H9 (cell line): ENCODE measurements around the gene MT1F. TPM values are rescaled to one million over a fixed set of nuclear protein-coding genes. Genes with fewer than 3 reads are reported as not detected.

Experiments
- DNase-seq: peaks from one replicate; pipeline ENCODE4 v3.0.0-alpha.2; 2017
- H2AFZ ChIP-seq: one replicate; pipeline ENCODE4 v1.6.1; 2013; ENCODE audit warnings: mild to moderate bottlenecking, low read length, control low read depth, moderate library complexity
- H2AK5ac ChIP-seq: 2 replicates; pipeline ENCODE4 v1.6.1; 2013; ENCODE audit warnings: low read length, control low read depth, mixed read lengths; ENCODE audit not compliant: insufficient read length
- H2BK120ac ChIP-seq: one replicate; pipeline ENCODE4 v1.6.1; 2013; ENCODE audit warnings: low read depth, mild to moderate bottlenecking, low read length, control low read depth, inconsistent platforms; ENCODE audit not compliant: poor library complexity, severe bottlenecking
- H2BK12ac ChIP-seq: 2 replicates; pipeline ENCODE4 v1.6.1; 2013; ENCODE audit warnings: low read length, control low read depth, mixed read lengths, low read depth; ENCODE audit not compliant: insufficient read length
- H2BK15ac ChIP-seq: 2 replicates; pipeline ENCODE4 v1.6.1; 2013; ENCODE audit warnings: low read depth, low read length, control low read depth
- H2BK20ac ChIP-seq: one replicate; pipeline ENCODE4 v1.6.1; 2013; ENCODE audit warnings: low read depth, mild to moderate bottlenecking, low read length, control low read depth, inconsistent platforms; ENCODE audit not compliant: poor library complexity, severe bottlenecking
- H2BK5ac ChIP-seq: 2 replicates; pipeline ENCODE4 v1.6.1; 2013; ENCODE audit warnings: low read length, control low read depth, mixed read lengths; ENCODE audit not compliant: insufficient read length
- H3K14ac ChIP-seq: 2 replicates; pipeline ENCODE4 v1.6.1; 2013; ENCODE audit warnings: low read length, control low read depth; ENCODE audit not compliant: insufficient read depth
- H3K18ac ChIP-seq: 2 replicates; pipeline ENCODE4 v1.6.1; 2013; ENCODE audit warnings: low read depth, mild to moderate bottlenecking, mixed read lengths, low read length, control low read depth; ENCODE audit not compliant: insufficient read length
- H3K23ac ChIP-seq: 2 replicates; pipeline ENCODE4 v1.6.1; 2013; ENCODE audit warnings: low read length, control low read depth, mixed read lengths, low read depth; ENCODE audit not compliant: insufficient read length
- H3K23me2 ChIP-seq: 2 replicates; pipeline ENCODE4 v1.6.1; 2013; ENCODE audit warnings: low read depth, mild to moderate bottlenecking, mixed read lengths, low read length, control low read depth; ENCODE audit not compliant: insufficient read length, poor library complexity, severe bottlenecking
- H3K27ac ChIP-seq: 2 replicates; pipeline ENCODE4 v1.5.1; 2013; ENCODE audit warnings: low read length, control low read depth, mixed read lengths, low read depth; ENCODE audit not compliant: insufficient read length
- H3K27me3 ChIP-seq: 2 replicates; pipeline ENCODE4 v1.6.1; 2013; ENCODE audit warnings: low read length, control low read depth, inconsistent platforms; ENCODE audit not compliant: insufficient read depth
- H3K4ac ChIP-seq: 2 replicates; pipeline ENCODE4 v1.6.1; 2013; ENCODE audit warnings: low read depth, mild to moderate bottlenecking, control low read depth, inconsistent platforms, low read length, moderate library complexity
- H3K4me1 ChIP-seq: 2 replicates; pipeline ENCODE4 v1.6.1; 2013; ENCODE audit warnings: low read length, control low read depth, inconsistent platforms; ENCODE audit not compliant: insufficient read depth
- H3K4me2 ChIP-seq: 2 replicates; pipeline ENCODE4 v1.6.1; 2013; ENCODE audit warnings: low read length, control low read depth, mixed read lengths; ENCODE audit not compliant: insufficient read length, insufficient read depth
- H3K56ac ChIP-seq: 2 replicates; pipeline ENCODE4 v1.6.1; 2013; ENCODE audit warnings: low read depth, mild to moderate bottlenecking, mixed read lengths, low read length, control low read depth; ENCODE audit not compliant: insufficient read length
- H3K79me1 ChIP-seq: 2 replicates; pipeline ENCODE4 v1.6.1; 2013; ENCODE audit warnings: low read depth, mild to moderate bottlenecking, moderate library complexity, low read length, control low read depth, inconsistent platforms; ENCODE audit not compliant: insufficient read depth, poor library complexity, severe bottlenecking
- H3K79me2 ChIP-seq: 2 replicates; pipeline ENCODE4 v1.6.1; 2013; ENCODE audit warnings: low read length, control low read depth, inconsistent platforms; ENCODE audit not compliant: insufficient read depth
- H3K9ac ChIP-seq: 2 replicates; pipeline ENCODE4 v1.6.1; 2013; ENCODE audit warnings: low read length, control low read depth, mixed read lengths; ENCODE audit not compliant: insufficient read length; ENCODE audit errors: extremely low read depth
- H3K9me3 ChIP-seq: one replicate; pipeline ENCODE4 v1.6.1; 2013; ENCODE audit warnings: low read depth, low read length, inconsistent platforms; ENCODE audit not compliant: control insufficient read depth
- H3T11ph ChIP-seq: one replicate; pipeline ENCODE4 v1.6.1; 2013; ENCODE audit warnings: mild to moderate bottlenecking, low read length, control low read depth, inconsistent platforms
- H4K20me1 ChIP-seq: one replicate; pipeline ENCODE4 v1.6.1; 2013; ENCODE audit not compliant: control insufficient read depth, insufficient read length, insufficient read depth
- H4K5ac ChIP-seq: 2 replicates; pipeline ENCODE4 v1.6.1; 2013; ENCODE audit warnings: low read depth, mild to moderate bottlenecking, mixed read lengths, low read length, control low read depth; ENCODE audit not compliant: insufficient read length
- H4K8ac ChIP-seq: replicated peaks from 2 replicates; pipeline ENCODE4 v1.6.1; 2013; ENCODE audit warnings: low read length, control low read depth, mixed read lengths, low read depth; ENCODE audit not compliant: insufficient read length
- H4K91ac ChIP-seq: 2 replicates; pipeline ENCODE4 v1.6.1; 2013; ENCODE audit warnings: low read depth, mild to moderate bottlenecking, moderate library complexity, mixed read lengths, low read length, control low read depth; ENCODE audit not compliant: insufficient read length
- H3K27ac Mint-ChIP-seq, 3 experiments: 2 replicates in 2 of 3; 3 replicates in 1 of 3; pipeline ENCODE4 v1.8.0; 2020 to 2021; ENCODE audit warnings: mixed read lengths in 3 of 3, mild to moderate bottlenecking in 1 of 3, moderate library complexity in 1 of 3
- H3K27me3 Mint-ChIP-seq: 2 replicates; pipeline ENCODE4 v1.8.0; 2021; ENCODE audit warnings: low read depth, mild to moderate bottlenecking, moderate library complexity, mixed read lengths
- H3K36me3 Mint-ChIP-seq, 3 experiments: 2 replicates in 2 of 3; 3 replicates in 1 of 3; pipeline ENCODE4 v1.8.0; 2020 to 2021; ENCODE audit warnings: low read depth in 3 of 3, mixed read lengths in 3 of 3; ENCODE audit not compliant: insufficient read depth in 1 of 3
- H3K4me1 Mint-ChIP-seq, 2 experiments: 2 replicates each; pipeline ENCODE4 v1.8.0; 2020; ENCODE audit warnings: mixed read lengths in 2 of 2
- H3K4me3 Mint-ChIP-seq, 2 experiments: 2 replicates in 1 of 2; 3 replicates in 1 of 2; pipeline ENCODE4 v1.8.0; 2020 to 2021; ENCODE audit warnings: mild to moderate bottlenecking in 2 of 2, mixed read lengths in 2 of 2, moderate library complexity in 1 of 2
- H3K9me3 Mint-ChIP-seq, 2 experiments: 2 replicates in 1 of 2; 3 replicates in 1 of 2; pipeline ENCODE4 v1.8.0; 2020; ENCODE audit warnings: mild to moderate bottlenecking in 2 of 2, mixed read lengths in 2 of 2, moderate library complexity in 1 of 2
- CTCF ChIP-seq: fragments of 200-600 bp; sonication (generic); conservative IDR thresholded peaks from 3 replicates; pipeline ENCODE4 v1.8.0; 2021; ENCODE audit warnings: antibody characterized with exemption, mild to moderate bottlenecking
- WGBS: extraction: QIAGEN DNeasy Blood & Tissue Kit; methylation state at CpG from one replicate; pipeline ENCODE4 v1.1.7; 2013; ENCODE audit warnings: missing lambda C conversion rate, low lambda C conversion rate, mixed read lengths; ENCODE audit not compliant: insufficient read length; ENCODE audit errors: extremely low coverage; 5-methylcytosine and 5-hydroxymethylcytosine counted together
- total RNA-seq: library from RNA; stranded (reverse); gene quantifications from 2 replicates; pipeline ENCODE4 v1.2.1, GENCODE V29; 2021

MT1F gene
- total RNA-seq, 1 experiment from 2014 or later = 26.1 TPM

- no peak overlapping the region for H3K23ac ChIP-seq
- no peaks in the 10 kb centered on the region for H3K9me3 ChIP-seq
- WGBS = no CpG with 5 or more reads among the region's 2 CpGs
- H3K36me3 Mint-ChIP-seq = no peaks in the 10 kb centered on the region
- no peak overlapping the region for H3K18ac ChIP-seq
- no peak for TF ChIP-seq CTCF
- H2BK120ac ChIP-seq = no peak overlapping the region
- H4K20me1 ChIP-seq = no peaks in the 10 kb centered on the region
- no peak overlapping the region for H4K5ac ChIP-seq
- H3K27me3 Mint-ChIP-seq = peaks cover 77% of the 10 kb centered on the region
- no peak overlapping the region for H2AFZ ChIP-seq
- no peak overlapping the region for H3K27ac Mint-ChIP-seq
- no peaks in the 10 kb centered on the region for H3K79me2 ChIP-seq
- H3K9ac ChIP-seq = no peak overlapping the region
- H4K8ac ChIP-seq = no peak overlapping the region
- H3K4me2 ChIP-seq = no peak overlapping the region
- H3K56ac ChIP-seq = no peak overlapping the region
- H2BK5ac ChIP-seq = no peak overlapping the region
- H3K9me3 Mint-ChIP-seq = no peaks in the 10 kb centered on the region
- H2BK12ac ChIP-seq = no peak overlapping the region
- peaks cover 21% of the 10 kb centered on the region; the same call in 1 of the 2 replicates for H3K27me3 ChIP-seq
- H4K91ac ChIP-seq = no peak overlapping the region
- peaks cover 8% of the 10 kb centered on the region for H3K23me2 ChIP-seq
- DNase-seq = no peak
- no peak overlapping the region for H2BK20ac ChIP-seq
- peaks cover 29 to 40% of the 10 kb centered on the region in 2 experiments for H3K4me1 Mint-ChIP-seq
- H3K4me3 Mint-ChIP-seq = no peak overlapping the region
- peaks cover 6% of the 10 kb centered on the region; the same call in 1 of the 2 replicates for H3K4me1 ChIP-seq
- H3K27ac ChIP-seq = no peak overlapping the region
- H2BK15ac ChIP-seq = no peak overlapping the region
- no peak overlapping the region for H2AK5ac ChIP-seq
- H3K79me1 ChIP-seq = no peaks in the 10 kb centered on the region
- no peak overlapping the region for H3K14ac ChIP-seq
- no peak overlapping the region for H3K4ac ChIP-seq
- no peak overlapping the region for H3T11ph ChIP-seq
Observed at GRCh38 chr16:56610609-56611111, 47.1 kb upstream of the MT1F start.
